GM19035 (cell line): ENCODE data around the gene OLIG3.

Experiments used
- ATAC-seq: cut with Tn5 transposase; IDR thresholded peaks from one replicate; pipeline ENCODE4 v1.9.1; 2021; ENCODE audit not compliant: unreplicated experiment

OLIG3 gene

DNA sequence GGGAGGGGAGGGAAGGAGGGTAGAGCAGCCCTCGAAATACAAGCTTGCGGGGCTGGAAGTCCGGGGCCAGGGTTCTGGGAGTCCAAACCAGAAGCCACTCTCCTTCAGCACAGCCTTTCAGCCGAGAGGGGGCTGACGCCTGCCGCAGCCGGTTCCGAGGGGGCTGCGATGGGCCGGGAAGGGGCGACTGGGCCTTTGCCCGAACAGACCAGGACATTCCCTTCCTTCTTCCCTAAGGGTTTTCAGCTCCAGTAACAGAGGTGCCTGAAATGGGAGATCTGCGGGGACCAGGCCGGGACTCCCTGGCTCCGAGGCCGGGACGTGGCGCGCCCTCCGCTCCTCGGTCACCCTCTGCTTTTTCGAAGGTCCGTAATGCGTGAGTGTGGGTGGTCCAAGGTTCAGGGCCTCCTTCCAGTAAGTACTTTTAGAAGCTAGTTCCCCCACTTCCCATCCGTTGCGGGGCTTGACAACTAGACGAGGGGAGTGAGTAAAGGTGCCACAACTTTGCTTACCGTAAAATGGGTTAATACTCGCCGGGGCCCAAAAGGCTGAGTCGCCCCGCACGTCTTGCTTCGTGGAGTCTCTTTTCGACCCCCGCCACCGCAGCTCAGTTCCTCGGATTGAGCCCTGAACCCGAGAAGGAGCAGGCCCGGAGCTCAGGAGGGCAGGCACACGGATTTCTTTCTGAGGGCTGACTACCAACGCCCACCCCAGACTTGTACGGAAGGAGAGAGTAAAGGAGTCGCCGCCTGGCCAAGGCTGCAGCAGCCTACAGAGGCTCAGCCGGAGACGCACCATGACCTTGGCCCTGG, 2.9 kb upstream of the OLIG3 start:
- no peak for ATAC-seq

DNA sequence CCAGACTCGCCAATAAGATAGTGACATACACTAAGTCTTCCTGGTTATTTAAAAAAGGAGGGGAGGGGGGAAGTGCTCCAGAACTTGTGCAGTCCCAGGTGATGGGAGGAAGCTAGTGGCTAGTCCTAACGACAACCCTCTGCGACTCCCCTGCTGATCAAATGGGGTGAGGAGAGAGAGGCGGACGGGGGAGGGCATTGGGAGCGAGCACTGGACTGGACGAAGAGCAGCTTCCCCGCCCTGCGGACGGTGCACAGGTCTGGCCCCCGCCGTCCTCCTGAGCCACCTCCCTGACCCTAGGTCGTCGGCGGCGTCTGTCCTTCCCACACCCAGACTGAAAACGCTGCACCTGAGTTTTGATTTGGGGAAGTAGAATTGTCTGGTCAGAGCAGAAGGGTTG, 2.2 kb upstream of the OLIG3 start:
- ATAC-seq = no peak

DNA sequence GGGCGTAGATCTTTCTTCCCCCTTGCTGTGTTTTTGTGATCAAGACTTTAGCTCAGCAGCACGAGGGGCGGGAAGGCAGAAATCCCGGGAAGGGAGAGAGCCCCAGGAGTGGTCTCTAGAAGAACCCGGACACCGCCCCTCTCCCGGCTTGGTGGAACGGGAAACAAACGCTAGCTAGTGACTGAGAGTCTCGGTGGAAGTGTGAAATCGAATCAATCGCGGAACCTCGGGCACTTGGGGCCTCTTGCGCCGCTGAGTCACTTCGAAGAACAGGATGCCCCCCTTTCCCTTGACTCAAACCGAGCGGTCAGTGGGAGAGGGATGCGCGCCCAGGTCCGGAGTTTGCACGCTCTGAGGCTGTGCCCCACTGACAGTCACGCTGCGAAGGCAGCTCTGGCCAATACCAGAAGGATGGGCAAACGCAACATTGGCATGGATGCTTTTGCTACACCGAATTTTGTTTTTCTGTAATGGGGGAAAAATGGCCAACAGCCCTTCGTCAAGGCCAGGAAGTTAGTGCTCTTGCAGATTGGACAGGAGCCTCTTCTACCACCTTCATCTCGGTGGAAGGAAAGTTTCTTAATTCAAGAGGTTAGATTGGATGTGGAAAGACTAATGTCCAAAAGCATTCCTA, 1.6 kb upstream of the OLIG3 start:
- ATAC-seq = no peak

DNA sequence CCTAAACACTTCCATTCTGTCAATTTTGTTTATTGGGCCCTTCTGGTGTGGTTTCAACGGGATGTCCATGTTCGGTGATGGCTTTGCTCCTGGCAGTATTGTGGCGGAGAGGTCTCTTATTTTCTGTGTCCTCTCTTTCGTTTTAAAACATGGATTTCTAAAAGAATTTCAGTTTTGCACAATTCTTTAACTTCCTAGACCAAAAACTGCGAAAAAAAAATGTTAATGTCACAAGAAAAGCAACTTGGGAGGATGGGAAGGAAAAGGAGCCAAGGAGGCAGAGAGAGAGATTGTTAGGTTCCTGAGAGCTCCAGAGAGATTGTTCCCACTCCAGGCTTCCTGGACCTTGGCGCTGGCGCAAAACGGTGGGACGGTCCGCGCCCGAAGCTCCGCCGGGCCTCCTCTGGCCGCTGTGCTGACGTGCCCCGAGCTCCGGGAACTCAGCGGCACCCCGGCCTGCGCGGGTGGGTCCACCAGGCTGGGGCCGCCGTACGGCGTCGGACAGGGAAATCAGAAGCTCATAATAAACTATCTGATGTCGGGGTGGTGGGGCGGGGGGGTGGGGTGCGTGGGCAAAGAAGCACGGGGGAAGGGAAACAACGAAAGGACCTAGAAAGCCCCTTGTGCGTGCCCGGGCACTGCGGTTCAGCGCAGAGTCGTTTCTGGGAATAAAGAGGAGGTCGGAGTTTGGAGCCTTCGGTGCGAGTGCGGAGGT, 951 bp upstream of the OLIG3 start:
- no peak for ATAC-seq

DNA sequence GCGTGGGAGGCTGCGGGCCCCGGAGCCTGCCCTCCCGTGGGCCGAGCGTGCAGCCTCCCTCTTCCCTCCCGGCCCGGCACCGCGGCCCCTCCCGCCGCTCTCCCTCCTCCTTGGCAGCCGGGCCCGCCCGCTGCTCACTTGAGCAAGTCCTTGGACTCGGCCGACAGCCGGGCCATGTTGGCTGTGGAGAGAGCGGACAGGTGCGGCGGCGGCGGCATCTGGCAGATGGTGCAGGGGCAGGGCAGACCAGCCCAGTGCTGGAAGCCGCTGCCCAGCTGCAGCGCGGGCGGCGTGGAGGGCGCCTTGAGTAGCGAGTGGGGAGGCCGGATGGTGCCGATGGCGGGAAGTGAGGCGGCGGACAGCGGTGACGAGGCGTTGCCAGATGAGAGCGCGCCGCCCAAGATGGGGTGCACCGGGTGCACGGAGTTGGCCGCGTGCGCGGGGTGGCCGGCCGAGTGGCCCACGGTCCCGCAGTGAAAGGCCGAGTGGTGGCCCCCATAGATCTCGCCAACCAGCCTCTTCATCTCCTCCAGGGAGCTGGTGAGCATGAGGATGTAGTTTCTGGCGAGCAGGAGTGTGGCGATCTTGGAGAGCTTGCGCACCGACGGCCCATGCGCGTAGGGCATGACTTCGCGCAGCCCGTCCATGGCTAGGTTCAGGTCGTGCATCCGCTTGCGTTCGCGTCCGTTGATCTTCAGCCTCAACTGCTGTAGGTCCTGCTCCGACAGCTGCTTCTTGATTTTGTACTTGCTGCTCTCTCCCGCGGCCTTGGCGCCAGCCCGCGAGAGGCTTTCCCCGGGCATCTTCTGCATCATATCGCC, 766 bp downstream of the OLIG3 start:
- no peak for ATAC-seq

DNA sequence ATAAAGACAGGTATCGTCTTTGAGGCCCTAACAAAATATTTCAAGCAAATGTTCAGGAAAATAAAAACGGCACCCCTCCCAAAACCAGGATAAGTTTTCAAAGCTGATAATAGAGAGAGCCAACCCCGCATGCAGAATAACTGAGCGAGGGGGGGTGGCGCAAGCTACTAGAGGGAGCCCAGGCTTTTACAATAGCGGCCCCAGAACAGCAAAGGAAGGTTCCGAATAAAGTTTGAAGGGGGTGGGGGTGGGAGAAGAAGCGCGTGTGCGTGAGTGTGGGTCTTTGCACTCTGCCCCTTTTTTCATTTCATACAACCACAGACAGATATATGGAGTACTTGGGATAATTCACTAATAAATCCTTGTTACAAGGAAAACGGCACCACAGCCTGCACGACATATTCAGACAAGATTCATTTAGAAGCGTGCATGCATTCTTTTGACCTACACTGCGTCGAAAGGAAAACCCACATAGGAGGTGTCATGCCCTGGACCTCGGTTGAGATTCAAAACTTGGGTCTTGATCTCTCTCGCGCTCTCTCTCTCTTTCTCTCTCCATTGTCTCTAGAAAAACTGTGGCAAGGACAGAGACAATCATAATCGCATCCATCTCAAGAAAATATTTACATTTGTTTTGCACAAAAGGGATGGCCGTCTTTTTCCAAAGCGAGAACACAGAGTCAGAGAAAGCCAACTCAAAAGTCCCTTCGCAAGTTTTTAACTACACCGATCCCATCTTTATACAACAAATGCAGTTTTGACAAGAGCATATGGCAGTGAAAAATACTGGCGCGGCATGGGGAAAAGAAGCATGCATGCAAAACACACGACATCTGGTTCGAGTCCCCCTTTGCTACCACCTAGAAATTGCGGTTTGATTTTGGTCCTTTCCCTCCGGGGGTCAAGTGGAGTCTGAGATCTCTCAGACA, 1.6 kb downstream of the OLIG3 start:
- no peak for ATAC-seq

- ATAC-seq = no peak
Observed at GRCh38 chr6:137491478-137491877, 2.7 kb downstream of the OLIG3 start.

GRCh38 chr6:137490961-137491360, 3.2 kb downstream of the OLIG3 start:
- no peak for ATAC-seq

- no peak for ATAC-seq
Observed at GRCh38 chr6:137490006-137490905, 3.9 kb downstream of the OLIG3 start.

- ATAC-seq = no peak
Observed at GRCh38 chr6:137489046-137490005, 4.9 kb downstream of the OLIG3 start.

GRCh38 chr6:137488150-137489045, 5.8 kb downstream of the OLIG3 start:
- ATAC-seq = no peak

DNA sequence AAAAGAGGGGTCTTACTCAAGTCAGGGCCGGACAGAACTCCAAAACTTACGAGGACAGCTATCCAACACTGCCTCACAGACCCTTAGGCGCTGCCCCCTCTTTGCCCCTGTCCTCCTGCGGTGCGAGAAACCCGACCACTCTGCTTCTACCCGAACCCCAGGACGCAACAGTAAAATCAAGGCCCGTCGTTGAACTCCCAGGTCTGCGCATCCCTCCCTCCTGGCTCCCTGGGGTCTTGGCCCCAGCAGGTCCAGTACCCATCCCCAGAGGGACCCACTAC, 6.4 kb downstream of the OLIG3 start:
- no peak for ATAC-seq

- ATAC-seq = no peak
Observed at GRCh38 chr6:137487181-137487868, 6.9 kb downstream of the OLIG3 start.

DNA sequence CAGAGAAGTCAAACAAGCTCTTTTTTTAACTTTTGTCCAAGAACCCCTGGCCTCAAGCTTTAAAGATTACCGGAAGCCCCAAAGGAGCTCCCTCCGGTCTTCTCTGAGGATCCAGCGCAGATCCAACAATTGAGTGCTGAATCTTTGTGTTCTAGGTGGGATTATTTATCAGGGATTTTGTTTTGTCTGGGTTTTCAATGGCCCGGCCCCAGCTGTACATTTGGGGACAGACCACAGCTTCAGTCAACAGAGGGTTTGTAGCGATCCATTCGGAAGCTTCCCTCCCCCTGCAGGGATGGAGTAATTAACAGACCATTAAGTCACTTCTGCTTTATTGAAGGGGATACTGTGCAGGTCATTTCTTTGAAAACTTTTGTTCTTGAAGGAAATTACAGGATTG, 7.8 kb downstream of the OLIG3 start:
- ATAC-seq = no peak

DNA sequence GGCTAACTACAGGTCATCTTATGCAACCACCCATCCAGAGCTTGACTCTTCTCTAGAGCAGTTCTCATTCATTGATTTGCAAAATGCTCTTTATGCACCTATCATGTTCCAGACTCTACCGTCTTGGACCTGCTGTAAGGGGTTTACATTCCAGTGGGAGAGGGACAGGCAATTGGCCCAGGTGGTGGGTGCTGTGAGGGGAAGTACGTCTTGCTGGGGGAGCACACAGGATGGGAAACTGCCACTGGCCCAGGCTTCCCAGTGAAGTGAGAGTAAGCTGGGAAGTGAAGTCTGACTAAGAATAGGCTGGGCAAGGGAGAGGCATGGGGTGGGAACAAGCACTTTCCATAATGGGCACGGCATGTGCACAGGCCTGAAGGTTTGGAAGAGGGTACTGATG, 13.8 kb downstream of the OLIG3 start:
- ATAC-seq = no peak

GRCh38 chr6:137475103-137475502, 19.1 kb downstream of the OLIG3 start:
- ATAC-seq = no peak

DNA sequence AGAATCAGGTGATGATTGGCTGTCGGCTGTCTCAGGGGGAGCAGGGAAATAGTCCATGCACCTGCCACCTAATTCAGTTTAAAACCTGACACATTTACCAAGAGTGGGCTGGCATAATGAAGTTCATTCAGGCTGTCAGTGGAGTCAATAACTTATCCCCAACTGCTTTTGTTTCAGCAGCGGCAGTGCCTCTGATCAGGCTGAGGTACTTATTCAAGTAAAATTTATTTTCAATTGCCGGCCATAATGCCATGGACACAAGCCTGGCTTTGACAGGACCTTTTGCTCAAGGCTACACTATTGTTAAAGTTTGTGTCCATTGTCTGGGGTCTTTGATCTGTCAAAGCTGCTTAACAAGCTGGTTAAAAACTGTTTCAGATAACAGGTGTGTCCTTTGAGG, 20.6 kb downstream of the OLIG3 start:
- ATAC-seq = no peak
